Measurements from ENCODE around the gene SELENOH.

The SELENOH gene

GRCh38 chr11:57786436-57786835 is 45.1 kb downstream of the SELENOH start:
- DNase-seq: no peak

DNA sequence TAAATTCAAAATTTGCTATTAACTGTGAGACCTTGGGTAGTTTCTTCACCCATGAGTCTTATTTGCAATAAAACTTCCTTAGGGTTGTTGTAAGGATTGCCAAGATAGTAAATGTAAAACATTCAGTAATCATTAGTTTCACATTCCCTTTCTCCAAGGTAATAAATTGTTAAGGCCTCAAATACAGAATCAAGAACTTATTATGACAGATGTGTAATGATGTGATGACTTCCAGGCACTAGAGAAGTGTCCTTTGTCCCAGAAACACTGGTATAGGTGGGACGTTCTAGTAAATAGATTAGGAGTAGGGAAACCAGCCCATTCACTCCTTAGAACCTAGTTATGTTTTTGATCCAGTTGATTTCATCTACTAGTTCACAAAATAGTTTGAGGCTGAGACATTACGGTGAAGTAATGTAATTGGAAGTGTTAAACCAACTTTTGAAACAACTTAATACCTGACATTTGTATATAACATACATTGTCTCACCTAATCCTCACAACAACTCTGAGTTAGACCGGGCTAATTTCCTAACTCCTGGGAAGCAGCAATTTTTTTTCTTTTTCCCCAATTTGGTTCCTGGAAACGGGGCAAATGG is 45.8 kb downstream of the SELENOH start:
- DNase-seq: no peak

- DNase-seq: no peak
Measured at GRCh38 chr11:57787920-57788702, 46.8 kb downstream of the SELENOH start.

- no peak for DNase-seq
Measured at GRCh38 chr11:57788703-57789088, 47.4 kb downstream of the SELENOH start.

GRCh38 chr11:57791321-57792059 is 50.2 kb downstream of the SELENOH start:
- no peak for DNase-seq

- DNase-seq: no peak
Measured at GRCh38 chr11:57792060-57792541, 50.8 kb downstream of the SELENOH start.

GRCh38 chr11:57792870-57793269 is 51.6 kb downstream of the SELENOH start:
- DNase-seq: no peak

Data from NCI-H1930 (cell line).